Skeletal muscle satellite cell (primary cell): Measurements from ENCODE around the gene COL4A1.
"Not testable (repeated sequence)": the region's sequence is repeated elsewhere in the genome, so short reads cannot be mapped to it uniquely, and the experiment has no call there.

Experiments used
- H3K27me3 ChIP-seq: 2 replicates; pipeline ENCODE4 v1.7.0; 2013; ENCODE audit warnings: low read length; ENCODE audit not compliant: control insufficient read depth, insufficient read depth
- H3K36me3 ChIP-seq: 2 replicates; pipeline ENCODE4 v1.7.0; 2013; ENCODE audit warnings: mild to moderate bottlenecking, control low read depth, low read length; ENCODE audit not compliant: insufficient read depth
- H3K4me1 ChIP-seq: 2 replicates; pipeline ENCODE4 v1.7.0; 2013; ENCODE audit warnings: low read length; ENCODE audit not compliant: control insufficient read depth, insufficient read depth
- H3K4me2 ChIP-seq: 2 replicates; pipeline ENCODE4 v1.7.0; 2013; ENCODE audit warnings: mild to moderate bottlenecking, low read length
- H3K4me3 ChIP-seq: 2 replicates; pipeline ENCODE4 v1.7.0; 2013; ENCODE audit warnings: low read length
- H3K9ac ChIP-seq: 2 replicates; pipeline ENCODE4 v1.7.0; 2013; ENCODE audit warnings: mild to moderate bottlenecking, low read depth, low read length, moderate library complexity
- H3K9me3 ChIP-seq: replicated peaks from 2 replicates; pipeline ENCODE4 v1.7.0; 2013; ENCODE audit warnings: mild to moderate bottlenecking, control low read depth, low read length

Gene COL4A1

DNA sequence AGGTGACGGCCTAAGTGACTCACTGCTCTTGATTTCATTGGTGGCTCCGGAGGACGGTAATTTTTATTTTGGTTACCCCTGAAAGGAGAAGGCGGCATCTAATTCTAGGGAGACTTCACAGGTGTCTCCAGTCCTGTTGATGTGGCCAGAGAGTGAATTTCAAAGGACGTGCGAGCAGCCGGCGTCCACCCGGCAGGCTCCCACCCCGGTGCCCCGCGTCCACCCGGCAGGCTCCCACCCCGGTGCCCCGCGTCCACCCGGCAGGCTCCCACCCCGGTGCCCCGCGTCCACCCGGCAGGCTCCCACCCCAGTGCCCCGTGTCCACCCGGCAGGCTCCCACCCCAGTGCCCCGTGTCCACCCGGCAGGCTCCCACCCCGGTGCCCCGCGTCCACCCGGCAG, 6.3 kb upstream of the COL4A1 start:
- peak overlapping the region; percentile 52 for H3K4me2 ChIP-seq
- H3K9ac ChIP-seq, H3K9me3 ChIP-seq, H3K27me3 ChIP-seq, H3K4me3 ChIP-seq: not testable (repeated sequence)
- peaks cover 49% of the 10 kb centered on the region for H3K36me3 ChIP-seq
- H3K4me1 ChIP-seq = peaks cover 44% of the 10 kb centered on the region

DNA sequence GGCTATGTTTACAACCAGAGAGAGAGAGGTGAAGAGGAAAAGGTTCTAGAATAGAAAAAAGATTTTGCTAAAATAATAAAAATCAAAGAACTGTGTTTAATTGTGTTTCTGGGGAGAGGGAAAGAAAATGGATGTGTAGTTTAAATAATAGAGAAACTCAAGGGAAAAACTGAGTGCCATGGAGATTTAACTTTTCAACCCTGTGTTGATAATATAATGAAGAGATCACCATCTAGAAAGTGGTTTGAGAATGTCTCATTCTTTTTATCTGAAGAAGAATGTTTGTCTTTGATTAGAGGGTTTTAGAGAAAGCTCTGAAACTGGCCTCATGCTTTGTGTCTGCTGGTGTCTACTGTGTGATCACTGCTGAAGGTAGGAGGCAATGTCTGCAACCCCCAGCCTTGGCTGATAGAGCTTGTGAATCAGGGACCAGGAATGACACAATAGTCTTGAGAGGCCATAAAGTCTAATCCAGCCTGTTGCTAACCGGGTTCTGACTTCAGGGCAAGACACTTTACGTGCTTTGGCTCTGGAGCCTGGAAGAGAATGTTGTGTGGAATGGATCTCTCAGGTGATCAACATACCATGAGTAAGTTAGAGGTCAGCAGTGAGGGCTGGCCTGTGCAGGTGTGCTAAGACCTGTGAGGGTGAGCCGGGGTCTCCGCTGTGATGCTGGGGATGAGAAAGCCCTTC, 5.5 kb upstream of the COL4A1 start:
- peaks cover 43% of the 10 kb centered on the region for H3K36me3 ChIP-seq
- no peak overlapping the region for H3K4me3 ChIP-seq
- no peaks in the 10 kb centered on the region for H3K9me3 ChIP-seq
- peaks cover 44% of the 10 kb centered on the region for H3K4me1 ChIP-seq
- H3K9ac ChIP-seq = peak overlapping the region; percentile 18
- peak overlapping the region; percentile 52 for H3K4me2 ChIP-seq
- no peaks in the 10 kb centered on the region for H3K27me3 ChIP-seq

DNA sequence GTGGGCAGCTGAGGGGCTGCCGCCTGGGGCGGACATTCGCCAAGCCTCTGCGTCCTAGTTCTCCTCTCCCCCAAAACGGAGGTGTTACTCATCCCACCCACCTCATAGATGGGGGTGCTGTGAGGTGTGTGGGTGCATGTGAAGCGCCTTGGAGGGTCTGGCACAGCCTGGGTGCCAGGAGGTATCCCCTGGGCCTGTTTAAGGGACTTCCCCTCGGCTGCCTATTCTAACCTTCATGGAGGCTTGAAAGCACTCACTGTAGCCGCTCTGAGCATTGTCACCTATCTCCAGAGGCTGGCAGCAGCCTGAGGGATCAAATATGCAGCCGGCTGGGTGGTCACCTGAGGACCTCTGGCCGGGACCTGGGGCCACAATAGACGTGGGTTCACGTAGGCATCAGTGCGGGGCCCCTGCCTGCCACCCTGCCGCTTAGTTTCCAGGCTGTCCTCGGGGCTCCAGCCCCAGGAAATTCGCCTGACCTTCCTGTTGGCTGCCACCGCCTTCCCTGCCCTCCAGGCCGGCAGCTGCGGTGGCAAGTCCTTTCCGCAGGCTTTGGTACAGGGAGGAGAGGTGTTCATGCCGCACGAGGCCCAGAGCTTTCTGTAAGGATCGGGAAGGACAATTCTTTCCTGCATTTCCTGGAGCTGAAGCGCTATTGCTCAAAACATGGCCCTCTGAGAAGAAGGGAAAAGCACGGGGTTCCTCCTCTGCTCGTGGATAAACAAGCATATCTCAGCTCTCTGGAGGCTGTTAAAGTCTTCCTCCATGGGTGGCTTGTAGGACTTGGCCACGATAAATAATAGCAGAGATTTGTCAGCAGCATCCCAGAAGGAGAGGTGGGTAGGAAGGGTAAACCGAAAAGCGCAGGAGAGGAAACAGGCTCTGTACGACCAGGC, 4.7 kb upstream of the COL4A1 start:
- H3K9me3 ChIP-seq = no peaks in the 10 kb centered on the region
- H3K9ac ChIP-seq = peak overlapping the region; percentile 18
- peaks cover 44% of the 10 kb centered on the region for H3K4me1 ChIP-seq
- H3K36me3 ChIP-seq = peaks cover 35% of the 10 kb centered on the region
- H3K27me3 ChIP-seq = no peaks in the 10 kb centered on the region
- peak overlapping the region; percentile 52 for H3K4me2 ChIP-seq
- H3K4me3 ChIP-seq = no peak overlapping the region

DNA sequence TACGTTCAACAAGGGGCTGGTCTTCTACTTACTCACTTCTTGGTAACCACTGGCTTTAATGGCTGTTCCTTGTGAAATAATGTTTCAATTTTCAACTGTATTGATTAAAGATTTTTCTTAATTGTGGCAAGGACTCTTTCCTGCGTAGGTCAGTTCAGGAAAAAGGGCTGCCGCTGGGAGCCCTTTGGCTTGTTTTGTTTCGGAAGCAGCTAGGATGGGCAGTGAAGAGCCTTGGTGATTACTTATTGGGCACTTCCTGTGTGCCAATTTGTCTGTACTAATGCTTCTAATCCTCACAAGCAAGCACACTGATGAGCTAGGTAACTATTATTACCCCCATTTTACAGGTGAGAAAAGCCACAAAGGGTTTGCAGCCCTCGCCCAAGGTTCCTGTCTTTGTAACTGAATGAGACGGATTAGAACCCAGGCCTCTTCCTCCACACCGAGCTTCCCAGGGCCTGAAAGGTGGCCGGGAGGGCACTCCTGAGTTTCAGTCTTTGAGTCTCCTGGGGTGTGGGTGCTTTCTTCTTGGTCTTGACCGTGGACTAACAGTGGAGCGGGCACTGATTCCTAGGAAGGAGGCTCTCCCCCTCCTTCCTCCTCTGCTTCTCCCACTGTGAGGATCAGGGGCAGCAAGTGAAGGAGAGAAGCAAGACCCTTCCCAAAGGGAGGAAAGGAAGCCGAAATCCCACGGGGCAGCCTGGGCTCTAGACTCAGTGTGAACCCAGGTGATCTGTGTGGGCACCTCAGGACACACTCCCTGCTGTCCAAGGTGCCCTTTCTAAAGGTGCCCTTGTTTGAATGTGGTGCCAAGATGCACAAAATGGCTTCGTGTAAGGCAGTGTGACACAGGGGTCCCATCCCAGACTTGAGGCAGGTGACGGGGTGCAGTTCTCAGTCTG, 3.8 kb upstream of the COL4A1 start:
- Histone ChIP-seq H3K4me3 (no peak overlapping the region), H3K36me3 (peaks cover 31% of the 10 kb centered on the region), H3K9ac (no peak overlapping the region), H3K4me2 (peak overlapping the region; percentile 52), H3K4me1 (peaks cover 44% of the 10 kb centered on the region), H3K27me3 (no peaks in the 10 kb centered on the region), H3K9me3 (no peaks in the 10 kb centered on the region)

- no peaks in the 10 kb centered on the region for H3K27me3 ChIP-seq
- H3K4me1 ChIP-seq = peaks cover 50% of the 10 kb centered on the region
- H3K4me2 ChIP-seq = peak overlapping the region; percentile 87
- H3K9ac ChIP-seq = peak overlapping the region; percentile 88
- H3K9me3 ChIP-seq = no peaks in the 10 kb centered on the region
- peaks cover 29% of the 10 kb centered on the region for H3K36me3 ChIP-seq
- peak overlapping the region; percentile 87 for H3K4me3 ChIP-seq
Measured at GRCh38 chr13:110309661-110310524, 2.9 kb upstream of the COL4A1 start.

- H3K4me3 ChIP-seq = peak overlapping the region; percentile 87
- H3K9ac ChIP-seq = peak overlapping the region; percentile 88
- no peaks in the 10 kb centered on the region for H3K9me3 ChIP-seq
- H3K4me2 ChIP-seq = peak overlapping the region; percentile 87
- no peaks in the 10 kb centered on the region for H3K27me3 ChIP-seq
- H3K36me3 ChIP-seq = peaks cover 20% of the 10 kb centered on the region
- peaks cover 60% of the 10 kb centered on the region for H3K4me1 ChIP-seq
Measured at GRCh38 chr13:110308656-110309359, 1.9 kb upstream of the COL4A1 start.

DNA sequence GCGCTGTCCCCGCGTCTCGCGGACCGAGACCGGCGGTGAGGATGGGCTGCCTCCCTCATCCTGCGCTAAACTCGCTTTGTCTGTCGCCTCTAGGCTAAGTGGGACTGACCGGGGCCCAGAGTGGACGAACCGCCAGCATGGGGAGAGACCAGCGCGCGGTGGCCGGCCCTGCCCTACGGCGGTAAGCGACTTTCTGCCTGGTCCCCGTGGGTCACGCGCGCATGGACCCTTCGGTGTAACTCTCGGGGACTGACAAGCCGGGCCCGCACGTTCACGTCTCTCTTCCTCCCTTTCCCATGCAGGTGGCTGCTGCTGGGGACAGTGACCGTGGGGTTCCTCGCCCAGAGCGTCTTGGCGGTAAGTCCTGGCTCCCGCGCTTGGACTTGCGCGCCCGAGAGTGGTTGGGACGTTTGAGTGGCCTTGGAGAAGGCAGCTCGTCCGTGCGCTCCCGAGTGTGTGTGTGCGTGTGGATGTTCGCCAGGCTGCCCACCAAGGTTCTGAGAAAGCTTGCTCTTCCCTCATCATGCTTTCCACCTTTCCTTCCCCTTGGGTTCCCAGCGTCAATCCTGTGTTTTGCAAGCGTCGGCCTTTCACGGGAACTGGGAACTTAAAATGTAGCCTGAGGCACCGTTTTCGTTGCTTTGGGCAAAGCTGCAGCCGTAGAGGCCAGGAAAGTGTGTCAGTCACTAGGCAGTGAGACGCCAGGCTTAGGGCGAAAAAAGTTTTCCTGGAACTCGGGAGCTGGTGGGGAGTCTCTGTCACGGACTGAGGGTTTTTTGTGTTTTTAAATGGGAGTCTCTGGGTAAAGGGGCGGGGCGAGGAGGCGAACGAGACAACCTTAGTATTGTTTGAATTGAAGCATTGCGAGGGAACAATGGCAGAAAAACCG, 1.1 kb upstream of the COL4A1 start:
- H3K4me2 ChIP-seq = peak overlapping the region; percentile 87
- H3K36me3 ChIP-seq = peaks cover 23% of the 10 kb centered on the region
- H3K27me3 ChIP-seq = no peaks in the 10 kb centered on the region
- peak overlapping the region; percentile 88 for H3K9ac ChIP-seq
- H3K9me3 ChIP-seq = no peaks in the 10 kb centered on the region
- peak overlapping the region; percentile 87 for H3K4me3 ChIP-seq
- H3K4me1 ChIP-seq = peaks cover 65% of the 10 kb centered on the region

- no peaks in the 10 kb centered on the region for H3K27me3 ChIP-seq
- peak overlapping the region; percentile 87 for H3K4me2 ChIP-seq
- H3K9ac ChIP-seq = peak overlapping the region; percentile 88
- peaks cover 16% of the 10 kb centered on the region for H3K36me3 ChIP-seq
- no peaks in the 10 kb centered on the region for H3K9me3 ChIP-seq
- H3K4me1 ChIP-seq = peaks cover 65% of the 10 kb centered on the region
- peak overlapping the region; percentile 87 for H3K4me3 ChIP-seq
Measured at GRCh38 chr13:110306340-110306959, 507 bp downstream of the COL4A1 start.

- Histone ChIP-seq H3K36me3 (peaks cover 11% of the 10 kb centered on the region), H3K4me3 (peak overlapping the region; percentile 87), H3K9ac (peak overlapping the region; percentile 88), H3K4me1 (peaks cover 65% of the 10 kb centered on the region), H3K27me3 (no peaks in the 10 kb centered on the region), H3K4me2 (peak overlapping the region; percentile 87), H3K9me3 (no peaks in the 10 kb centered on the region)
Measured at GRCh38 chr13:110305949-110306339, 1.0 kb downstream of the COL4A1 start.
